Effector memory CD8-positive, alpha-beta T cell (primary cell): ENCODE data around the gene NPC1L1.

Experiments
- ATAC-seq: fragments of 150-1000 bp; cut with Tn5 transposase; replicated peaks from 2 replicates; pipeline ENCODE4 v1.10.0; 2021; ENCODE audit warnings: mild to moderate bottlenecking, moderate library complexity
- DNase-seq, 3 experiments: peaks; one replicate each; pipeline ENCODE4 v3.0.0; 2021
- H3K27ac Mint-ChIP-seq, 2 donors: one replicate each; pipeline ENCODE4 v1.8.0; 2022; ENCODE audit warnings: mild to moderate bottlenecking in 2 of 2, mixed read lengths in 2 of 2, moderate library complexity in 2 of 2
- H3K27me3 Mint-ChIP-seq, 2 donors: one replicate each; pipeline ENCODE4 v1.8.0; 2022; ENCODE audit warnings: mixed read lengths in 2 of 2
- H3K36me3 Mint-ChIP-seq: one replicate; pipeline ENCODE4 v1.8.0; 2022; ENCODE audit warnings: mild to moderate bottlenecking, moderate library complexity, mixed read lengths; ENCODE audit not compliant: insufficient read depth
- H3K4me1 Mint-ChIP-seq, 2 donors: one replicate each; pipeline ENCODE4 v1.8.0; 2022; ENCODE audit warnings: low read depth in 2 of 2, mixed read lengths in 2 of 2
- H3K4me3 Mint-ChIP-seq, 2 donors: one replicate each; pipeline ENCODE4 v1.8.0; 2022; ENCODE audit warnings: mild to moderate bottlenecking in 2 of 2, mixed read lengths in 2 of 2, moderate library complexity in 2 of 2
- H3K9me3 Mint-ChIP-seq, 2 donors: one replicate each; pipeline ENCODE4 v1.8.0; 2022; ENCODE audit warnings: mixed read lengths in 2 of 2
- total RNA-seq, 9 experiments: gene quantifications; one replicate each; lab custom pipeline; 2026; lab: John Stamatoyannopoulos, UW

The NPC1L1 gene, protein sequence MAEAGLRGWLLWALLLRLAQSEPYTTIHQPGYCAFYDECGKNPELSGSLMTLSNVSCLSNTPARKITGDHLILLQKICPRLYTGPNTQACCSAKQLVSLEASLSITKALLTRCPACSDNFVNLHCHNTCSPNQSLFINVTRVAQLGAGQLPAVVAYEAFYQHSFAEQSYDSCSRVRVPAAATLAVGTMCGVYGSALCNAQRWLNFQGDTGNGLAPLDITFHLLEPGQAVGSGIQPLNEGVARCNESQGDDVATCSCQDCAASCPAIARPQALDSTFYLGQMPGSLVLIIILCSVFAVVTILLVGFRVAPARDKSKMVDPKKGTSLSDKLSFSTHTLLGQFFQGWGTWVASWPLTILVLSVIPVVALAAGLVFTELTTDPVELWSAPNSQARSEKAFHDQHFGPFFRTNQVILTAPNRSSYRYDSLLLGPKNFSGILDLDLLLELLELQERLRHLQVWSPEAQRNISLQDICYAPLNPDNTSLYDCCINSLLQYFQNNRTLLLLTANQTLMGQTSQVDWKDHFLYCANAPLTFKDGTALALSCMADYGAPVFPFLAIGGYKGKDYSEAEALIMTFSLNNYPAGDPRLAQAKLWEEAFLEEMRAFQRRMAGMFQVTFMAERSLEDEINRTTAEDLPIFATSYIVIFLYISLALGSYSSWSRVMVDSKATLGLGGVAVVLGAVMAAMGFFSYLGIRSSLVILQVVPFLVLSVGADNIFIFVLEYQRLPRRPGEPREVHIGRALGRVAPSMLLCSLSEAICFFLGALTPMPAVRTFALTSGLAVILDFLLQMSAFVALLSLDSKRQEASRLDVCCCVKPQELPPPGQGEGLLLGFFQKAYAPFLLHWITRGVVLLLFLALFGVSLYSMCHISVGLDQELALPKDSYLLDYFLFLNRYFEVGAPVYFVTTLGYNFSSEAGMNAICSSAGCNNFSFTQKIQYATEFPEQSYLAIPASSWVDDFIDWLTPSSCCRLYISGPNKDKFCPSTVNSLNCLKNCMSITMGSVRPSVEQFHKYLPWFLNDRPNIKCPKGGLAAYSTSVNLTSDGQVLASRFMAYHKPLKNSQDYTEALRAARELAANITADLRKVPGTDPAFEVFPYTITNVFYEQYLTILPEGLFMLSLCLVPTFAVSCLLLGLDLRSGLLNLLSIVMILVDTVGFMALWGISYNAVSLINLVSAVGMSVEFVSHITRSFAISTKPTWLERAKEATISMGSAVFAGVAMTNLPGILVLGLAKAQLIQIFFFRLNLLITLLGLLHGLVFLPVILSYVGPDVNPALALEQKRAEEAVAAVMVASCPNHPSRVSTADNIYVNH (N-terminal part only)
- total RNA-seq = 0 to 0.66 (median 0.20) reads per million in 9 experiments

DNA sequence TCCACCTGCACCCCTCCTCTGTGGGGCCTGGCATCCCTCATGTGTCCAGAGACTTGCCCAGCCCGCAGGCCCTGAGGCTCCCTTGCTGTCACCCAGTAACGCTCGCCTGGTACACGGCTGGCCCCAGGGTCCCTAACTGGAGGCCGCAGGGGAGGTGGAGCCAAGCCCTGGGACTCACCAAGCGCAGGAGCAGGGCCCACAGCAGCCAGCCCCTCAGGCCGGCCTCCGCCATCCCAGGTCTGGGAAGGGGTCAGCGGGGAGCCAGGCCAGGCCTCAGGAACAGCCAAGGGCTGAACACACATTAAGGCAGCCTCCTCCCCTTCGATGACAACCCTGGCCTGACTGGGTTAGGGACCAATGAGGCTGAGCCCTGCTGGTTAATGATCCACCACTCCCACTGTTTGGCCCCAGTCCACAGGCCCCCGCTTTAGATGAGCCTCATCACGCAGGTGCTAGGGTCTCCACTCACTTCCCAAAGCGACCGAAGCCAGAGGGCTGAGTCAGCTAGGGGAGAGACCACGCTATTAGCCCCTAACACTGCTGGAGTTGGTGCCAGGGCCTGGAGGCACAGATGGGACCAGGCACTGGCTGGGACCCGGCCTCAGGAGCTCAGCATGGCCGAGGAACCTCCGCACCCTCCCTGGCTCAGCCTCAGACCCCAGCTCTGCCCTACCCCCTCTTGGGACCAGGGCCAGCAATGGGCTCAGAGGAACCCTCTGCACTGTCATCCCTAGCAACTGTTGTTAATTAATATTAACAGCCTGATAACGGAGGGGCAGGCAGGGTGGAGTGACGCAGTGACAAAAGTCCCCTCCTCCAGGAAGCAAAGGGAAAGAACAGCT lies at the start of gene NPC1L1:
Gene NPC1L1, minus strand, starts transcription at position 303 of the 842 bp plus-strand sequence. Its CDS starts 71 bp downstream, at position 232.
- peaks cover 16 to 37% of the 10 kb centered on the region in 2 donors for H3K27me3 Mint-ChIP-seq
- no peak for ATAC-seq
- no peak within 1 kb of the TSS for H3K4me3 Mint-ChIP-seq
- no peaks in the 10 kb centered on the region for H3K9me3 Mint-ChIP-seq
- H3K36me3 Mint-ChIP-seq = peaks cover 3% of the 10 kb centered on the region
- H3K4me1 Mint-ChIP-seq = no peaks in the 10 kb centered on the region
- H3K27ac Mint-ChIP-seq = no peak within 1 kb of the TSS
- no peak for DNase-seq

DNA sequence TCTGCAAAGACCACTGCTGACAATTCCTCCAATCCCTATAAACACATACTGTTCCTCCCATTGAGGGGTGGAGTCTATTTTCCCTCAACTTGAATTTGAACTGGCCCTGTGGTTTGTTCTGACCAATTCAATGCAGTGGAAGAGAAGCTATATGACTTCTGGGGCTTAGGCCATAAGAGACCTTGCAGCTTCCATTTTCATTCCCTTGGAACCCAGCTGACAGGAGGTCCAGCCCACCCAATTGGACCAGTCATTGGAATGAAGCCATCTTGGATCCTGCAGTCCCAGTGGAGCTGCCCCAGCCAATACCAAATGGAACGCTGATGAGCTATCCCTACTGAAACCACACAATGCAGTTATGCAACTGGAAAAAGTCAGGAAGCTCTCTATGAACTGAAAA lies 49.8 kb upstream of the NPC1L1 start:
- DNase-seq = no peak
- no peak overlapping the region for H3K4me3 Mint-ChIP-seq

DNA sequence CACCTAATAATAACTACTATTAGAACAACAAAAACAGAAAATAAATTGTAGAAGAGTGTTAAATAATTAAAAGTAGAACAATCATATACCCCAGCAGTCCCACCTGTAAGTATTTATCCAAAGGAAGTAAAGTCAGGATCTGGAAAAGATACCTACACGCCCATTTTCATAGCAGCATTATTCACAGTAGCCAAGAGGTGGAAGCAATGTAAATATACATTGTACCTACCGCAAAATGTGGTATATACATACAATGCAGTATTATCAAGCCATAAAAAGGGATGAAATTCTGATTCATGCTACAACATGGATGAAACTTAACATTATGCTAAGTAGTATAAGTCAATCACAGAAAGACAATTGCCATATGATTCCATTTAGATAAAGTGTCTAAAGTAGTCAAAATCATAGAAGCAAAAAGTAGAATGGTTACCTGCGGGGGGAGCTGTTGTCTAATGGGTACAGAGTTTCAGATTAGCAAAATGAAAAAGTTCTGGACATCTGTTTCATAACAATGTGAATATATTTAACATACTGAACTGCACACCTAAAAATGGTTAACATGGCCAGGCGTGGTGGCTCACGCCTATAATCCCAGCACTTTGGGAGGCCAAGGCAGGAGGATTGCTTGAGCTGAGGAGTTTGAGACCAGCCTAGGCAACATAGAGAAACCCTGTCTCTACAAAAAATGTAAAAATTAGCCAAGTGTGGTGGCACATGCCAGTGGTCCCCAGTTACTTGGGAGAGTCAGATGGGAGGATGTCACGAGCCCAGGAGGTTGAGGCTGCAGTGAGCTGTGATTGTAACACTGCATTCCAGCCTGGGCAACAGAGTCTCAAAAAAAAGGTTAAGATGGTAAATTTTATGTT lies 46.9 kb upstream of the NPC1L1 start:
- H3K27ac Mint-ChIP-seq = peak overlapping the region in 1 of 2 donors; percentile 7
- H3K4me1 Mint-ChIP-seq = peaks cover 6 to 8% of the 10 kb centered on the region in 2 donors
- no peak overlapping the region for H3K4me3 Mint-ChIP-seq
- DNase-seq (peak; percentile 62 to 75 (median 66)), ATAC-seq (peak; percentile 85)
- H3K36me3 Mint-ChIP-seq = no peaks in the 10 kb centered on the region
- no peaks in the 10 kb centered on the region for H3K27me3 Mint-ChIP-seq
- no peaks in the 10 kb centered on the region for H3K9me3 Mint-ChIP-seq

More for the DNA sequence above, 49.8 kb upstream of the NPC1L1 start:
- no peak for ATAC-seq
- Mint-ChIP-seq H3K9me3 (no peaks in the 10 kb centered on the region), H3K27me3 (no peaks in the 10 kb centered on the region), H3K4me1 (peaks cover 6 to 8% of the 10 kb centered on the region in 2 donors), H3K36me3 (no peaks in the 10 kb centered on the region), H3K27ac (no peak overlapping the region)

DNA sequence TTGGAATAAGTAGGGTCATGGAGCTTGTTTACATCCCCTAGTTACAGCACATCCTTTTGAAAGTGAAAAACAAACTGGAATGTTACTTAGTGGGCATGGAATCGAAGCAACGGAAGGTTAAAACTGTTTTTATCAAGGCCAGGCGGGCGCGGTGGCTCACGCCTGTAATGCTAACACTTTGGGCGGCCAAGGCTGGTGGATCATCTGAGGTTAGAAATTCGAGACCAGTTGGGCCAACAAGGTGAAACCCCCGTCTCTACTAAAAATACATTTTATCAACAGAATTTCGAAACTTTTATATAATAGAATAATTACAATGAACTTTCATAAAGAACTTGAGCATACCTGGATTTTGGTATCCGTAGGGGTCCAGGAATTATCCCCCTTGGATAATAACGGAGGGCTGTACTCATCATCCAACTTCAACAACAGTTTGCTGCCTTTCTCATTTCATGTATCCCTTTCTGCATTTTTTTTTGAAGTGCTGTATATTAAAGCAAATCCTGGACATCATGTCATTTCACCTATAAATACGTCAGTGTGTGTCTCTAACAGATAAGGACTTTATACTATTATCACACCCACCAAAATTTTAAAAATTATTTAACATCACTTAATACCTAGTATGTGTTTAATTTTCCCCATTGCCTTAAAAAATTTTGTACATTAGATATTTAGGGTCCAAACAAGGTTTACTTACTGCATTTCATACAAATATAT lies 42.2 kb upstream of the NPC1L1 start:
- Mint-ChIP-seq H3K36me3 (peaks cover 44% of the 10 kb centered on the region), H3K9me3 (no peaks in the 10 kb centered on the region), H3K4me1 (peaks cover 31 to 38% of the 10 kb centered on the region in 2 donors), H3K4me3 (peak overlapping the region; percentile 81 to 82), H3K27ac (peak overlapping the region; percentile 94 to 96), H3K27me3 (no peaks in the 10 kb centered on the region)
- no peak for DNase-seq
- no peak for ATAC-seq

DNA sequence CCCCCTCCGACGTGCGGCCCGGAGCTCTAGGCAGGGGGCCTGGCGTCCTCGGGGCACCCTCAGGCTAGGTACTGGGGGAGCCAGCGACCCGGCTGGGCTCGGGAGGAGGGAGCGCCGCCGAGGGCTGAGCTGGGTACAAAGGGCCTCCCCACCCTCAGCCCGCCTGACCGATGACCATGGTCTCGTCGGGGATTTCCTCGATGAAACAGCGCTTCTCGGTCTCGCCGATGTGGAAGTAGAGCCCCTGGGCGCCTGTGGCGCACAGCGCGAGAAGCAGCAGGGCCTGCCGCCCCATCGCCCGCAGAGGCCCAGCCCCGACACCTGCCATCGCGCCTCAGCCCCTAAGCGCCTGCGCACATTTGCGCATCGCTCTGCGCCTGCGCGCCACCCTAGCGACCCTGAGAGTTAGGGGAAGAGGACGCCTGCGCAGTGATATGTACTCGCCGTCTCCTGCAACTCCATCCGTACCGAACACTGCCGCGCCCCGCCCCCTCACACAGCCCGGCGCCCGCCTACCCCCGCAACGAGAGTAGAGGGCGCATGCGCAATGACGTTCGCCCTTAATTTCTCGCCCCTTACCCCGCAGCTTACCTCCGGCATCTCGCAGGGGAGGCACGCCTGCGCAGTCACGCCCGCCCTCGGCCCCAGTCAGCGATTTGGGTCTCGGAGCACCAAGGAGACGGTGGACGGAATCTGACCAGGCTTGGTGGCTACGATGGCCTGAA lies 40.9 kb upstream of the NPC1L1 start, which contains the start of gene TMED4:
Gene TMED4, minus strand, starts transcription at position 353 of the 725 bp plus-strand sequence. Its CDS starts 25 bp downstream, at position 328.
- Mint-ChIP-seq H3K4me1 (peaks cover 25 to 33% of the 10 kb centered on the region in 2 donors), H3K9me3 (no peaks in the 10 kb centered on the region), H3K27me3 (no peaks in the 10 kb centered on the region), H3K27ac (peak within 1 kb of the TSS; percentile 94 to 96), H3K36me3 (peaks cover 53% of the 10 kb centered on the region), H3K4me3 (peak within 1 kb of the TSS; percentile 81 to 82)
- ATAC-seq (peak; percentile 82), DNase-seq (peak; percentile 100)

DNA sequence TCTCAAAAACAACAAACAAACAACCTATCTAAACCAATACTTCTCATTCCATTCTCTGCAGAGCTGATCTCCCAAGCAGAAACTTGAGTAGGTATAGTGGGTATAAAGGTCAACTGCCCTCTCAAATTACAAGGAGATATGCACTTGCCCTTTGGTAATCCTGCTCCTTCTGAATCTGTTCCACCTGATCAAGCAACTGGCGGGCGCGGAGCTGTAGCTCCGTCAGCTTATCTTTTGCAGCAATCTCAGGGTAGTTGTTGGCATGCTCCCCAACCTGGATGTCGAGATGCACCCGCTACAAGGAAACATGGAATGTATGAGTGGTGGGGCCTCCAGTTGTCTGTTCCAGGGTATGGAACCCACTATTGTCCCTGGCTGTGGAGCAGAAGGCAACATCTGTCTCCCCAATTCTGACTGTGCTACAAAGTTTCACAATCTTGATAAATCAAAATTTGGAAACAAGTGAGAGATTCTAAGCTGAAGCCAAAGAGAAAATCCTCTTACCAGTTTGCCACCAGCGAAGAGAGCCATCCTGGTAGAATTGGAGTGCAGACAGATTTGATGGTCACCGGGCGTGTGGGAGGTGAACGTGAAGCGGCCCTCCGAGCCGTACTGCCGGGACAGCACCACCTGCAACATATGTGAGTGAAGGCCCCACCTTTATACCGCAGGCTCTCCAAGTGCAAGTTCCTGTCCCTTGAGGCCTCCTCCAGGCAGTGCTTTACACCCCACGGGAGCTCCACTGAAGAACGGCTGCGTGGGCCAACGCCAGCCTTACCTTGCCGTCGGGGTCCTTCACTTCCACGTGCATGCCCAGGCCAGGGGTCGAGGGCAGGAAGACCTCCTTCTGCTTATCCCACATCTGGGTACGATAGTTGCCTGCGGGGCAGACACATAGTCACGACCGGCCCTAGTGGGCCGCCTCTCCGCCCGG lies 40.1 kb upstream of the NPC1L1 start:
- peak overlapping the region; percentile 81 to 82 for H3K4me3 Mint-ChIP-seq
- no peaks in the 10 kb centered on the region for H3K27me3 Mint-ChIP-seq
- peaks cover 55% of the 10 kb centered on the region for H3K36me3 Mint-ChIP-seq
- H3K9me3 Mint-ChIP-seq = no peaks in the 10 kb centered on the region
- DNase-seq = peak; percentile 34 to 40 (median 36)
- ATAC-seq = peak; percentile 43
- peak overlapping the region; percentile 94 to 96 for H3K27ac Mint-ChIP-seq
- peaks cover 25 to 33% of the 10 kb centered on the region in 2 donors for H3K4me1 Mint-ChIP-seq

DNA sequence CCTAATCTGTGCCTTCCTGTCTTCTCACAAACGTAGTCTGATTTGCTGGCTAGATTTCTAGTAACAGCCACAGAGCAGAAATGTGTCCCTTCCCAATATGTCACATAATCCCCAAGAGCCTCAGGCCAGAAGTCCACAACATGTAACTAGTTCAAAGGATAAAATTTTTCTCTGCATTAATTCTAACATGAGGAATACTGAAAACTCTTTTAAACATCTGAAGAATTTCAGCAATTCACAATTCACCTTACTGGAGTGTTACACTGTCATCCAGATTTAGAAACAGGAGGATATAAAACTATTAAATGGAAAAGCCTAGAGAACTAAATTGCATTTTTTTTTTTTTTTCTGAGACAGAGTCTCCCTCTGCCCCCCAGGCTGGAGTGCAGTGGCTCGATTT lies 35.1 kb upstream of the NPC1L1 start:
- DNase-seq (no peak), ATAC-seq (no peak)
- Mint-ChIP-seq H3K27ac (peak overlapping the region in 1 of 2 donors; percentile 47), H3K36me3 (peaks cover 76% of the 10 kb centered on the region), H3K4me3 (no peak overlapping the region), H3K9me3 (no peaks in the 10 kb centered on the region), H3K4me1 (peaks cover 43 to 53% of the 10 kb centered on the region in 2 donors), H3K27me3 (no peaks in the 10 kb centered on the region)

DNA sequence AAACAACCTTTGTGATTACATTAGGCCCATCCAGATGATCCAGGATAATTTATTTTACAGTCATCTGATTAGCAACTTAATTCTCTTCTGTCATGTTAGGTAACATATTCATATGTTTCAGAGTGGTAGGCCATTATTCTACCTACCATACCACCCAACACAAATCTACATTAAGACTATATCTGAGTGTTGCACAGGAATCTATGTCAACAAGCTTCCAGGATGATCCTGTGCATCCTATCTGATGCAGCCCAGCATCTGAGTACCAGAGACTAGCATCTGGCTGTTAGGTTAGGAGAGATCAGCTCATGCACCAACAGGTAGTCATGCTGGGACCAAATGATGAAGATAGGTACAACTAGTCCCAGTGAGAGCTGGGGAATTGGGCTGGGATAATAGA lies 33.9 kb upstream of the NPC1L1 start:
- Mint-ChIP-seq H3K4me1 (peaks cover 35 to 42% of the 10 kb centered on the region in 2 donors), H3K36me3 (peaks cover 79% of the 10 kb centered on the region), H3K27ac (peak overlapping the region; percentile 99), H3K4me3 (peak overlapping the region; percentile 96), H3K27me3 (no peaks in the 10 kb centered on the region), H3K9me3 (no peaks in the 10 kb centered on the region)
- DNase-seq = no peak
- ATAC-seq = no peak

DNA sequence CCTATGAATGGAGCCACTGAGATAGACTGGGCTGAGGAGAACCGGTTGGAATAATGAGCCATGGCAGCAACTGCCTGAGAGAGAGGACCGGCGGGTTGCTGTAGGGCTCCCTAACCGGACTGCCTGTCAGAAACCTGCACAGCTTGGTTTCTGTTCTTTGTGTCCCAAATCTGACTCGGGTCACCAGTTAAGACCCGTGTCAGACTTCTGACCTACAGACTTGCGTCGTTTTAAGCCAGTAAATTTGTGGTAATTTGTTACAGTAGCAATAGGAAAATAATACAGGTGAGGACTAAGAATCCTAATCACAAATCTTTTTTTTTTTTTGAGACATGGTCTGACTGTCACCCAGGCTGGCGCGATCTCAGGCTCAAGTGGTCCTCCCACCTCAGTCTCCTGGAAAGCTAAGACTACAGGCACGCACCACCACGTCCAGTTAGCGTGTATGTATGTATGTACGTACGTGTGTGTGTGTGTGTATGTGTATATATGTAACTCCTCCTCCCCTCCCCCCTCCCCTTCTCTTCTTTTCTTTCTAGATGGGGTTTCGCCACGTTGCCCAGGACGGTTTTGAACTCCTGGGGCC lies 33.2 kb upstream of the NPC1L1 start:
- Mint-ChIP-seq H3K9me3 (no peaks in the 10 kb centered on the region), H3K4me3 (peak overlapping the region; percentile 96), H3K36me3 (peaks cover 79% of the 10 kb centered on the region), H3K27ac (peak overlapping the region; percentile 99), H3K4me1 (peaks cover 29 to 36% of the 10 kb centered on the region in 2 donors), H3K27me3 (no peaks in the 10 kb centered on the region)
- ATAC-seq (no peak), DNase-seq (peak in 1 of 3 experiments; percentile 10)
